ENCODE data around the gene ABCB8.
A peak's percentile ranks its signal among the peaks of the same experiment; 100 is the strongest.

ABCB8 gene

DNA sequence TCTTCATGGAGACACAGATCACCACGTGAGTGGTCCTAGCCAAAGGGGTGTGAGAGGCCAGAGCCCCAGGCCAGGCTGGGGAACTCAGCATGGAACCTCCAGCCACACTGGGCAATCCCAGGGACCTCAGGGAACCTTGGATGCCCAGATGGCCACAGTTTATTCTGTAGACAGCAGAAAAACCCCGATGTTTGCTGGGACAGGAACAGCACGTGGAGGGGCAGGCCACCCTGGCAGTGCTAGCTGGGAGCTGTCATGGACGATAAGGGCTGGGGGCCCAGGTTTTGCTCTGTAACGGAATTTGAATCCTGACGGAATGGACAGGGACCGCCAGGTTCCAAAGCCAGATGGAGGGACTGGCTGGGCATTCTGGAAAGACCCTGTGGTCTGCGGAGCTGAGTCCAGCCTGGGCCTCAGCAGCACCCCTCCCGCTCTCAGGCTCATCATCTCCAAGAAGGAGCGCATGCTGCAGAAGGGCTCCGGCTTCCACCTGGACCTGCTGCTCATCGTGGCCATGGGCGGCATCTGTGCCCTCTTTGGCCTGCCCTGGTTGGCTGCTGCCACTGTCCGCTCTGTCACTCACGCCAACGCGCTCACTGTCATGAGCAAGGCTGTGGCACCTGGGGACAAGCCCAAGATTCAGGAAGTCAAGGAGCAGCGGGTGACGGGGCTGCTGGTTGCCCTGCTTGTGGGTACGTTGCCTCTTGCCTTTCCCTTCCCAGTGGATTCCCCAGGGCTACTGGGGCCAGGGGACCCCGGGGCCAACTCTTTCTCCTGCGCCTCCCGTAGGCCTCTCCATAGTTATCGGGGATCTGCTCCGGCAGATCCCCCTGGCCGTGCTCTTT is 46.8 kb downstream of the ABCB8 start:
- Histone ChIP-seq H3K36me3 (ENCODE audit: control insufficient read depth, insufficient read depth, low read length) (peaks cover 49% of the 10 kb centered on the region), H3K4me3 (ENCODE audit: low read depth, low read length) (no peak overlapping the region), H3K27me3 (ENCODE audit: control insufficient read depth, insufficient read depth, low read length) (no peaks in the 10 kb centered on the region), H3K4me1 (ENCODE audit: control insufficient read depth, insufficient read depth, low read length) (peaks cover 2% of the 10 kb centered on the region), H3K9me3 (ENCODE audit: control insufficient read depth, insufficient read depth, low read length) (no peaks in the 10 kb centered on the region), H3K9ac (ENCODE audit: low read depth, low read length) (no peak overlapping the region)

DNA sequence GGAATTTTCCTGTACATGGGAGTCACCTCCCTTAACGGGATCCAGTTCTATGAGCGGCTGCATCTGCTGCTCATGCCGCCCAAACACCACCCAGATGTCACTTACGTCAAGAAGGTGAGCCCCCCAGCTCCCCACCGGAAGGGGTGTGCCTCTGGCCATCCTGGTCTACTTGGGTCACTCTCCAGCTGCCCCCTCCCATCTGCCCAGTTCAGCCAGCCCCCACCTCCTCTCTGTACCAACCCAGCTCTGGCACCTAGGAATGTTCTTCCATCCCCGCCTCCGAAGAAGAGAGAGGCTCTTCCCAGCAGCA is 47.4 kb downstream of the ABCB8 start:
- H3K4me1 ChIP-seq (ENCODE audit: control insufficient read depth, insufficient read depth, low read length), result peaks cover 2% of the 10 kb centered on the region
- no peak overlapping the region for H3K4me3 ChIP-seq (ENCODE audit: low read depth, low read length)
- no peak overlapping the region for H3K9ac ChIP-seq (ENCODE audit: low read depth, low read length)
- H3K36me3 ChIP-seq (ENCODE audit: control insufficient read depth, insufficient read depth, low read length), result peaks cover 43% of the 10 kb centered on the region
- H3K27me3 ChIP-seq (ENCODE audit: control insufficient read depth, insufficient read depth, low read length), result no peaks in the 10 kb centered on the region
- no peaks in the 10 kb centered on the region for H3K9me3 ChIP-seq (ENCODE audit: control insufficient read depth, insufficient read depth, low read length)

DNA sequence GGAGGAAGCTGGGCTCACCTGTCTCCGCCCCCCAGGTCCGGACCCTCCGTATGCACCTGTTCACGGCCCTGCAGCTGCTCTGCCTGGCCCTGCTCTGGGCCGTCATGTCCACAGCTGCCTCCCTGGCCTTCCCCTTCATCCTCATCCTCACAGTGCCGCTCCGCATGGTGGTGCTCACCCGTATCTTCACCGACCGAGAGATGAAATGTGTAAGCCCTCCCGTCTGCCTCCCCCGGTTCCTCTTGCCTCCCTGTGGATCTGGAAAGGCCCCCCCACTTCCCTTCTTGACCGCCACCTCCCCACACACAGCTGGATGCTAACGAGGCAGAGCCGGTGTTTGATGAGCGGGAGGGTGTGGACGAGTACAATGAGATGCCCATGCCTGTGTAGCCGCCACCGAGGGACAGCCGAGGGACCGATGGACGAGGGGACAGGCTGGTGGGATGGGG is 47.8 kb downstream of the ABCB8 start:
- no peak overlapping the region for H3K4me3 ChIP-seq (ENCODE audit: low read depth, low read length)
- no peaks in the 10 kb centered on the region for H3K9me3 ChIP-seq (ENCODE audit: control insufficient read depth, insufficient read depth, low read length)
- H3K27me3 ChIP-seq (ENCODE audit: control insufficient read depth, insufficient read depth, low read length), result no peaks in the 10 kb centered on the region
- no peak overlapping the region for H3K9ac ChIP-seq (ENCODE audit: low read depth, low read length)
- H3K36me3 ChIP-seq (ENCODE audit: control insufficient read depth, insufficient read depth, low read length), result peaks cover 39% of the 10 kb centered on the region
- peaks cover 2% of the 10 kb centered on the region for H3K4me1 ChIP-seq (ENCODE audit: control insufficient read depth, insufficient read depth, low read length)

DNA sequence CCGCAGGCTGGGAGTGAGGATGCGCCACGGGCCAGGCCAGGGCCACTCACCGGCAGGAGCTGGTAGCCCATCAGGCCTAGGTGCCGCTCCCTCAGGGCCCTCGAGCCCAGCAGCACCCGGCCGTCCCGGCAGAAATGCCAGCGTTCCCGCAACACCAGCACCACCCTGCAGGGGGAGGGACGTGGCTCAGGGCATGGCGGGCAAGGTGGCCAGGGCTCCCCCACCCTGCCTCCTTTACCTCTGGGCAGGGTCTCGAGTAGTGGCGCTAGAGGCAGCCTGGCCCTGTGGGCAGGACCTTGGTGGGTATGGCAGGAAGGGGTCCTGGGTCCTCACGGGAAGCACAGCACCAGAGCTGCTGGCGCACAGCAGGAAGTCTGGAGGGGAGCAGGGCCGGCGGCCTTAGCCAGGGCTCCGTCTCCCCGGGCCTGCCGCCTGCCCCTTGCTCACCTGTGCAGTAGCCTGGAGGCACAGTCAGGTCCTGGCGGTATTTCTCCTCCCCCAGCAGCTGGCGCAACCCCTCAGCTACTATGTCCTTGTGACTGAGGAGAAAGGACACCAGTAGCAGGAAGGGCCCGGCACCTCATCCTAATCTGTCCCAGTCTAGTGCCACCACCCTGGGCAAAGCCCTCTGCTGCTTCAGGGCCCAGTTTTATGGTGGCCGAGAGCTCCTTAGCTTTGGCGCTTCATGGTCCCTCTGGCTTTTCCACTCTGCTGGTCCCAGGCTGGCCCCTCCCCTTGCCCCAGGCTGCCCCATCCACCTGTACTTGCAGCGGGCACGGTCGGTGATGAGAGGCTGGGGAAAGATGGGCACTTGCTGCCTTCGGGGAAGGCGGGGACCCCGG is 48.8 kb downstream of the ABCB8 start:
- no peak overlapping the region for H3K9ac ChIP-seq (ENCODE audit: low read depth, low read length)
- peaks cover 2% of the 10 kb centered on the region for H3K4me1 ChIP-seq (ENCODE audit: control insufficient read depth, insufficient read depth, low read length)
- H3K27me3 ChIP-seq (ENCODE audit: control insufficient read depth, insufficient read depth, low read length), result no peaks in the 10 kb centered on the region
- H3K4me3 ChIP-seq (ENCODE audit: low read depth, low read length), result no peak overlapping the region
- peaks cover 31% of the 10 kb centered on the region for H3K36me3 ChIP-seq (ENCODE audit: control insufficient read depth, insufficient read depth, low read length)
- H3K9me3 ChIP-seq (ENCODE audit: control insufficient read depth, insufficient read depth, low read length), result no peaks in the 10 kb centered on the region

DNA sequence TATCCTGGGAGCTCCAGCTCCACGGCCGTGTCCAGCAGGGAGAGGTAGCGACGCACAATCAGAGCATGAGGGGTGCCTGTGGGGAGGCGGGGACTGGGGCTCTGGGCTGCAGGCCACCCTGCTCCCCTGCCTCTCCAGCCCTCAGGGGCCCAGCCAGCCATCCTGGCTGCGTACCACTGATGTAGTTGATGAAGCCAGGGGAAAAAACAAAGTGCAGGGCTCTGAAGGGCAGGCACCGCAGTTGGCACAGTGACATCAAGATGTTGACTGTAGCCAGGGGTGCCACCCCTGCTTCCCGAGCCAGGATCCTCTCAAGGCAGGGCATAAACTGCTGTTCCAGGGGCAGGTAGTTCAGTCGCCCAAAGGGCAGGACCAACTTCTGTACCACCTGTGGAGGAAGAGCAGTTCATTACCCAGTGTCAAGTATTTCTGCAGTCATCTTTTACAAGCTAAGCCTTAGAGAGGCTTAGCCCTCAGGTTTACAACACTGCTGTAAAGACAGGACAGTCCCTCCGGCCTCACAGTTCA is 49.5 kb downstream of the ABCB8 start:
- Histone ChIP-seq H3K4me3 (ENCODE audit: low read depth, low read length) (no peak overlapping the region), H3K36me3 (ENCODE audit: control insufficient read depth, insufficient read depth, low read length) (peaks cover 30% of the 10 kb centered on the region), H3K9me3 (ENCODE audit: control insufficient read depth, insufficient read depth, low read length) (no peaks in the 10 kb centered on the region), H3K9ac (ENCODE audit: low read depth, low read length) (no peak overlapping the region), H3K27me3 (ENCODE audit: control insufficient read depth, insufficient read depth, low read length) (no peaks in the 10 kb centered on the region), H3K4me1 (ENCODE audit: control insufficient read depth, insufficient read depth, low read length) (peaks cover 4% of the 10 kb centered on the region)

DNA sequence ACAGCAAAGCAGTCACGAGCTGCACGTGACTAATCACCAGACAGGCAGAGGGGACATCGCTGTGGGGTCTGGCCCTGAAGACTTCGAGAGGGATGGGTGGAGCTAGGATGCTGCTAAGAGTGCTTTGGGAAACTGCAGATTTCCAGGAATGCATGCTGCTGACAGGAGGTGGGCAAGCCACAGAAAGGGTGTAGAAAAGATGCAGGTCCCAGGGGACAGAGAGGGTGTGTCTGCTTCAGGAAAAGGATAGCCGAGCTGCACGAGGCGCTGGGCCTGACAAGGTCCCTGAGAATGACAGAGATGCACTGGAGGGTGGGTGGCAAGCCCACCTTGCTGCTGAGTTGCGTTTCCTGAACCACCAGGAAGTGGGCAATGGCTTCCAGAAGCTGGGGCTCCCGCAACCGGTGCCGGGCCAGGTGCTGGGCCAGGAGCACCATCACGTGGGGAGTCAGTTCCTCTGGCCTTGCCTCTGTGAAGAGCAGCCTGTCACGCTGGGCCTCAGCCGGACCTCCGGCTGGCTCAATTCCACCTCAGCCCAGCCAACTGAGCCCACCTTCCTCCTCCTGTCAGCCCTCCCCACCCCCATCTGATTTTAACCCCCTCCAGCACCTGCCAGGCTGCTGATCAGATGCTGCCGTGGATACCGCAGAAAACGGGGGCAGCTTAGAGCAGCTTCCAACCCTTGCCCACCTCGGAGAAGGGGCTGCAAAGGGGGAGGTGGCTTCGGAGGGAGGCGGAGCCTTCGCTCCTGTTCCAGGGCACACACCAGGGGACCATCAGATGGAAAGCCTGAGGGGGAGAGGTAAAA is 50.2 kb downstream of the ABCB8 start:
- Histone ChIP-seq H3K9me3 (ENCODE audit: control insufficient read depth, insufficient read depth, low read length) (no peaks in the 10 kb centered on the region), H3K4me3 (ENCODE audit: low read depth, low read length) (no peak overlapping the region), H3K36me3 (ENCODE audit: control insufficient read depth, insufficient read depth, low read length) (peaks cover 30% of the 10 kb centered on the region), H3K9ac (ENCODE audit: low read depth, low read length) (no peak overlapping the region), H3K27me3 (ENCODE audit: control insufficient read depth, insufficient read depth, low read length) (no peaks in the 10 kb centered on the region), H3K4me1 (ENCODE audit: control insufficient read depth, insufficient read depth, low read length) (peaks cover 4% of the 10 kb centered on the region)

DNA sequence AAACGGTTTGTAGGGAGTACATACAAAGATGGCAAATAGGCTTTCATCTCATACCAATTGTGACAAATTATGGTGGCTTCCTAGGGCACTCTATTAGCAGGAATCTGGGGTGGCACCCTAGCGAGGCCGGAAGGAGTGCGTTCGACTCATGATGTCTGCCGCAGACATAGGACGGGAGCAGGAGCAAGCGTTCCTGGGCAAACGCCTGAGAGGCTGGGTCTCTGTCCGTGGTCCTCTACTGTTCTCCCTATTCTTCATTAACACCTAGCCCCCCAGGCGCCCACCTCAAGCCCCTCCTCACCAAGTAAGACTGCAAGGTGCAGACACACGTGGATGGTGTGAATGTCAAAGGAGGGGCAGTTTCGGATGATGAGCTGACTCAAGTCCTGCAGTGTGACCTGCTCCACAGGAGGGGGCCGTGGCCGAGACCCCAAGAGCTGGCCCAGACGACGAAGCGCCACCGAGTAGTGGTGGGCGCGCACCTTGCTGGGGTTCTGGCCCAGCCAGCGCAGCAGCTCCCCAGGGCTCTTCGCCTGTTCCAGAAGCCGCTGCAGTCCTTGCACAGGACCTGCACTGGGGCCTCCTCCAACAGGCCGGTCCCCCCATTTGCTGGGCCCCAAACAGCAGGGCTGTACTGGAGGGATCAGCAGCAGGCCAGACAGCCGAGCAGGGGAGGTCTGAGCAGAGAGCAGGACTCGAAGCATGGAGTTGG is 51.1 kb downstream of the ABCB8 start:
- peaks cover 8% of the 10 kb centered on the region for H3K27me3 ChIP-seq (ENCODE audit: control insufficient read depth, insufficient read depth, low read length)
- peaks cover 4% of the 10 kb centered on the region for H3K4me1 ChIP-seq (ENCODE audit: control insufficient read depth, insufficient read depth, low read length)
- no peaks in the 10 kb centered on the region for H3K9me3 ChIP-seq (ENCODE audit: control insufficient read depth, insufficient read depth, low read length)
- peak overlapping the region; percentile 91 for H3K4me3 ChIP-seq (ENCODE audit: low read depth, low read length)
- peaks cover 24% of the 10 kb centered on the region for H3K36me3 ChIP-seq (ENCODE audit: control insufficient read depth, insufficient read depth, low read length)
- H3K9ac ChIP-seq (ENCODE audit: low read depth, low read length), result peak overlapping the region; percentile 90

DNA sequence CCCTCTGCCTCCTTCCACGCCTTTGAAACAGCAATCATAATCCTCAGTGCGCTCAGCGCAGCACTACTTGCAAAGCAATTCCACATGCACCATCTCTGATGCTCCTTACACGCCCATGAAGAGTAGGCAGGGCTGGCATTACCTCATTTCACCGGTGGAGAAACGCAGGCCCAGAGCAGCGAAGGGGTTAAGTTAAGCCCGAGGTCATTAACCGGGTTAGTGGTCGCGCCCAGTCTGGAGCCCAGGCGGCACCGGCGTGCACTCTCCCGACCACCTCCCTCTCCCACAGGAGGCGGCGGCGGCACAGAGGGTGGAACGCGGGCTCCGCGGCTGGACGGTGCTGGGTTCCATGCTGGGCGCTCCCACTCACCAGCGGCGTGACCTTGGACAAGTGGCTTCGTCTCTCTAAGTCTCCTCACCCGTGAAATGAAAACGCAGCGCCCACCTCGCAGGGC is 51.8 kb downstream of the ABCB8 start:
- Histone ChIP-seq H3K9me3 (ENCODE audit: control insufficient read depth, insufficient read depth, low read length) (no peaks in the 10 kb centered on the region), H3K4me3 (ENCODE audit: low read depth, low read length) (peak overlapping the region; percentile 91), H3K4me1 (ENCODE audit: control insufficient read depth, insufficient read depth, low read length) (peaks cover 4% of the 10 kb centered on the region), H3K9ac (ENCODE audit: low read depth, low read length) (peak overlapping the region; percentile 90), H3K36me3 (ENCODE audit: control insufficient read depth, insufficient read depth, low read length) (peaks cover 17% of the 10 kb centered on the region), H3K27me3 (ENCODE audit: control insufficient read depth, insufficient read depth, low read length) (peaks cover 14% of the 10 kb centered on the region)

DNA sequence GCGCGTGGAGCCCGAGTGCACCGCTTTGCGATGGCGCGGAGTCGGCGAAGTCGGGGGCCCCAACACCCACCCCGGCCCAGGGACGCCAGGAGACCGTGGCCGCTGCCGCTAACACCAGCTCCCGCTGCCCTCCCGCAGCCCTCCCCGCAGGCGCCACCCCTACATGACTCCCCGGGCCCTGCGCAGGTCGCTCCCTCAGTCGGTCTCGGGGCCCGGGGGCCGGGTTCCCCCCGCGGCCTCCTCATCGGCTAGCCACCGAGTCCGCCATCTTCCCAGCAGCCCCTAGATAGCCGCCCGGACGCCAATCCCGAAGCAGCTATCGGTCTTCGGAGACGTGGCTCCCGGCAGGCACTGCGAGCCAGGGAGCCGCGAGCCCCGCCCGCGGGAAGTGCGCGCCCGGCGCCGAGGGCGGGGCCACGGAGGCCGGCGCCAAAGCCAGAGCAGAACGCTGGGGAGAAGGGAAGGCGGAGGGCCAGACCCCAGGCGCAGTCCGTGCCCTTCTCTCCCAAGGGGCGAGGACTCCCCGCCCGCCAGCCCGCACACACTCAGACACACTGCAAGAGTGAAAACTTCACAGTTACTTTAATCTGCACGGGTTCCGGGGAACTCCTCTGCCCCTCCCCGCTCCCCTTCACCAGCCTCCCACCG is 52.4 kb downstream of the ABCB8 start, which contains the start of gene FASTK:
Gene FASTK (minus strand): TSS at position 288 of the 648 bp plus-strand sequence. CDS start 43 bp downstream, at position 245.
- no peaks in the 10 kb centered on the region for H3K9me3 ChIP-seq (ENCODE audit: control insufficient read depth, insufficient read depth, low read length)
- peaks cover 12% of the 10 kb centered on the region for H3K36me3 ChIP-seq (ENCODE audit: control insufficient read depth, insufficient read depth, low read length)
- peaks cover 20% of the 10 kb centered on the region for H3K27me3 ChIP-seq (ENCODE audit: control insufficient read depth, insufficient read depth, low read length)
- H3K4me3 ChIP-seq (ENCODE audit: low read depth, low read length), result peak within 1 kb of the TSS; percentile 91
- peak within 1 kb of the TSS; percentile 90 for H3K9ac ChIP-seq (ENCODE audit: low read depth, low read length)
- H3K4me1 ChIP-seq (ENCODE audit: control insufficient read depth, insufficient read depth, low read length), result peaks cover 8% of the 10 kb centered on the region

DNA sequence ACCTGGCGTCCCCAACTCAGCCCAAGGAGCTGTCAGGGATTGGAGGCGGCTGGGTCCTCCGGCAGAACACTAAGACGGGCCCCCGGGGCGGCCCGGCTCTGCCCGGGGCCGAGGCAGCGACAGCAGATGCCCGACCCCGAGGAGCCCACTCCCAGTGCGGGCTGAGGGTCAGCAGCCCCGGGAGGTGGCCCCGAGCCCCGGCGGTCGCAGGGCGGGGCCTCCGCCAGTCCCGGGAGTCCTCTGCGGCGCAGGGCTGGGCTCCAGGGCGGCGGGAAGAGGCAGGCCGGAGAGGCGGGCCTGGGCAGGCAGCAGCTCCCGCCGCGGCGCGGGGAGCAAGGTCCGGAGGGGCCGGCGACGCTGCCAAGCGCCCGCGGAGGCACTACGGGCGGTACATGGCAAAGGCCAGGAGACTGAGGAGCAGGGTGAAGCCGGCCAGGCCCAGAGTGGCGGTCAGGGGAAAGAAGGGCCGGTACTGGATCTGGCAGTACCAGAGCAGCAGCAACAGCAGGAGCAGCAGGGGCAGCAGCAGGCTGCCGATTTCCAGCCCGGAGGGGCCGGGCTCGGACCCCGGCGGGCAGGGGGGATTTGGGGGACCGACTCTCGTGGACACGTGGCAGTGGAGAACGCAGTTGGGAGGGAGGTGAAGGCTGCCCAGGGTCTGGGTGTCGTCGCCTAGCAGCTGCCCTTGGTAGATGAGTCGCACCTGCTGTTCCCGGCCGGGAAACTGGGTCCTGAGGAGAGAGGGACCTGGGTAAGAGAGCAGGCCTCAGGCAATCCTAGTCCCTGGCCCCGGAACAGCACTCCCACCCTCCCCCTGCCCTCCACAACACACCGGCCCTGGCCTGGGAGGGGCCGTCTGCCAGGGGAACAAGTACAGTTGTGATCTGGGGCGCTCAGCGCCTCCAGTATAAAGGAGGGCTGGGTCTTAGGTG is 53.2 kb downstream of the ABCB8 start:
- Histone ChIP-seq H3K4me1 (ENCODE audit: control insufficient read depth, insufficient read depth, low read length) (peaks cover 8% of the 10 kb centered on the region), H3K27me3 (ENCODE audit: control insufficient read depth, insufficient read depth, low read length) (peaks cover 20% of the 10 kb centered on the region), H3K36me3 (ENCODE audit: control insufficient read depth, insufficient read depth, low read length) (peaks cover 8% of the 10 kb centered on the region), H3K4me3 (ENCODE audit: low read depth, low read length) (peak overlapping the region; percentile 91), H3K9me3 (ENCODE audit: control insufficient read depth, insufficient read depth, low read length) (no peaks in the 10 kb centered on the region), H3K9ac (ENCODE audit: low read depth, low read length) (peak overlapping the region; percentile 47)
